Aorta (tissue), 5 donors: ENCODE measurements around the gene NFIA. TPM values are rescaled to one million over a fixed set of nuclear protein-coding genes. Genes with fewer than 3 reads are reported as not detected.

Source experiments
- ATAC-seq: fragments of 200-7000 bp; cut with Tn5 transposase; one replicate; pipeline ENCODE4 v1.9.1; 2022; ENCODE audit warnings: moderate library complexity; ENCODE audit not compliant: low FRiP score
- DNase-seq, 2 donors: peaks; one replicate each; pipeline ENCODE4 v3.0.0-alpha.2; 2020
- H3K27ac ChIP-seq, 2 donors: one replicate each; pipeline ENCODE4 v1.5.1; 2013; ENCODE audit warnings: low read length in 2 of 2, mild to moderate bottlenecking in 2 of 2, moderate library complexity in 2 of 2, control low read depth in 1 of 2, inconsistent platforms in 1 of 2, low read depth in 1 of 2
- H3K27me3 ChIP-seq, 2 donors: one replicate each; pipeline ENCODE4 v1.6.1; 2013; ENCODE audit warnings: control low read depth in 1 of 2, low read length in 1 of 2, mild to moderate bottlenecking in 1 of 2, moderate library complexity in 1 of 2; ENCODE audit not compliant: insufficient read depth in 2 of 2, control insufficient read depth in 1 of 2
- H3K36me3 ChIP-seq, 2 donors: one replicate each; pipeline ENCODE4 v1.6.1; 2013; ENCODE audit warnings: control low read depth in 1 of 2, low read length in 1 of 2, mild to moderate bottlenecking in 1 of 2; ENCODE audit not compliant: insufficient read depth in 2 of 2, control insufficient read depth in 1 of 2
- H3K4me1 ChIP-seq, 2 donors: one replicate each; pipeline ENCODE4 v1.6.1; 2013; ENCODE audit warnings: low read length in 2 of 2, control low read depth in 1 of 2, mild to moderate bottlenecking in 1 of 2, moderate library complexity in 1 of 2; ENCODE audit not compliant: insufficient read depth in 2 of 2, control insufficient read depth in 1 of 2
- H3K4me3 ChIP-seq, 2 donors: one replicate each; pipeline ENCODE4 v1.5.1; 2013; ENCODE audit warnings: low read length in 2 of 2, control low read depth in 1 of 2, mild to moderate bottlenecking in 1 of 2
- H3K9me3 ChIP-seq: one replicate; pipeline ENCODE4 v1.6.1; 2013; ENCODE audit warnings: mild to moderate bottlenecking, low read length; ENCODE audit not compliant: control insufficient read depth
- WGBS, 2 donors: extraction: QIAGEN DNeasy Blood & Tissue Kit; methylation state at CpG; one replicate each; pipeline ENCODE4 v1.1.7; 2013; 5-methylcytosine and 5-hydroxymethylcytosine counted together
- intact Hi-C, 2 donors: fragments of 100-400 bp; cut with DNase I; formaldehyde crosslinking; loops; one replicate each; pipeline versions ENCODE4 v1.14.2 to v1.15.0; 2022
- polyA plus RNA-seq, 2 donors: library from polyadenylated mRNA; stranded (reverse); fragments of 200-250 nt; gene quantifications; one replicate each; pipeline ENCODE4 v1.2.3, GENCODE V29; 2013
- total RNA-seq, 2 donors: library from RNA; stranded (reverse); fragmentation: NEBNext Ultra II Directional; extraction: Animal tissue kit (Norgen Biotek cat#: 25700); gene quantifications; one replicate each; pipeline ENCODE4 v1.2.1, GENCODE V29; 2021
- donor health status: healthy with polysubstance abuse.
- donor health status: Bipolar disorder and iron deficiency.
- donor health status: DM: no; HTN: no; CAD: no.
- donor health status: DM: no; HTN: no; CAD: no.
- donor health status: DM: yes; HTN: yes; CAD: no.

The NFIA gene
- total and polyA plus RNA-seq, 4 donors, result 15.3 to 221 (median 82.4) TPM

- Histone ChIP-seq H3K27ac (no peak overlapping the region), H3K4me1 (peaks cover 2 to 17% of the 10 kb centered on the region in 2 donors), H3K4me3 (no peak overlapping the region), H3K27me3 (no peaks in the 10 kb centered on the region), H3K36me3 (no peaks in the 10 kb centered on the region), H3K9me3 (no peaks in the 10 kb centered on the region)
- DNase-seq (no peak), ATAC-seq (no peak)
- 84 to 96% methylated on average over 5 of the region's 5 CpGs for WGBS, 2 donors
- intact Hi-C loops, result no loop called here
Measured at GRCh38 chr1:61327436-61327835, 245.1 kb downstream of the NFIA start.

GRCh38 chr1:61329556-61329955 is 247.2 kb downstream of the NFIA start:
- Histone ChIP-seq H3K4me3 (no peak overlapping the region), H3K9me3 (no peaks in the 10 kb centered on the region), H3K36me3 (peaks cover 0 to 2% of the 10 kb centered on the region in 2 donors), H3K27me3 (no peaks in the 10 kb centered on the region), H3K27ac (no peak overlapping the region), H3K4me1 (peaks cover 3 to 9% of the 10 kb centered on the region in 2 donors)
- intact Hi-C loops, result no loop called here
- WGBS, 2 donors, result 89 to 96% methylated on average over 4 of the region's 4 CpGs
- ATAC-seq (no peak), DNase-seq (no peak)

GRCh38 chr1:61330018-61330417 is 247.7 kb downstream of the NFIA start:
- Histone ChIP-seq H3K9me3 (no peaks in the 10 kb centered on the region), H3K36me3 (peaks cover 0 to 2% of the 10 kb centered on the region in 2 donors), H3K4me1 (peaks cover 7 to 9% of the 10 kb centered on the region in 2 donors), H3K27me3 (no peaks in the 10 kb centered on the region), H3K27ac (no peak overlapping the region), H3K4me3 (no peak overlapping the region)
- intact Hi-C loops, result loop anchor here in 1 of 2 donors (10.0 kb wide), 1 partner anchor 125 kb away; no protein-coding TSS in a partner anchor
- DNase-seq (no peak), ATAC-seq (no peak)
- WGBS, 2 donors, result 81 to 88% methylated on average over 5 of the region's 5 CpGs

- no peak for DNase-seq
- H3K4me3 ChIP-seq, result no peak overlapping the region
- H3K4me1 ChIP-seq, result peaks cover 7 to 9% of the 10 kb centered on the region in 2 donors
- peaks cover 0 to 2% of the 10 kb centered on the region in 2 donors for H3K36me3 ChIP-seq
- WGBS, 2 donors, result 95 to 97% methylated on average over 2 of the region's 2 CpGs
- no peak for ATAC-seq
- intact Hi-C loops, result loop anchor here in 1 of 2 donors (10.0 kb wide), 1 partner anchor 126 kb away; no protein-coding TSS in a partner anchor
- no peaks in the 10 kb centered on the region for H3K27me3 ChIP-seq
- H3K27ac ChIP-seq, result no peak overlapping the region
- no peaks in the 10 kb centered on the region for H3K9me3 ChIP-seq
Measured at GRCh38 chr1:61330571-61330970, 248.2 kb downstream of the NFIA start.

- Histone ChIP-seq H3K27ac (no peak overlapping the region), H3K36me3 (peaks cover 0 to 2% of the 10 kb centered on the region in 2 donors), H3K4me3 (no peak overlapping the region), H3K9me3 (no peaks in the 10 kb centered on the region), H3K4me1 (peaks cover 4 to 6% of the 10 kb centered on the region in 2 donors), H3K27me3 (no peaks in the 10 kb centered on the region)
- DNase-seq (no peak), ATAC-seq (no peak)
- 33 to 43% methylated on average over 1 of the region's 1 CpG for WGBS, 2 donors
- intact Hi-C loops, result loop anchor here in 1 of 2 donors (10.0 kb wide), 1 partner anchor 127 kb away; no protein-coding TSS in a partner anchor
Measured at GRCh38 chr1:61332196-61332753, 249.9 kb downstream of the NFIA start.

- 94 to 95% methylated on average over 1 of the region's 1 CpG for WGBS, 2 donors
- peaks cover 0 to 2% of the 10 kb centered on the region in 2 donors for H3K36me3 ChIP-seq
- H3K4me3 ChIP-seq, result no peak overlapping the region
- DNase-seq, result no peak
- no peaks in the 10 kb centered on the region for H3K27me3 ChIP-seq
- no peak overlapping the region for H3K27ac ChIP-seq
- ATAC-seq, result no peak
- intact Hi-C loops, result loop anchor here in 1 of 2 donors (10.0 kb wide), 1 partner anchor 128 kb away; no protein-coding TSS in a partner anchor
- H3K4me1 ChIP-seq, result peaks cover 6% of the 10 kb centered on the region in 2 donors
- no peaks in the 10 kb centered on the region for H3K9me3 ChIP-seq
Measured at GRCh38 chr1:61332796-61333195, 250.4 kb downstream of the NFIA start.

GRCh38 chr1:61334718-61335589 is 252.6 kb downstream of the NFIA start:
- H3K27me3 ChIP-seq, result no peaks in the 10 kb centered on the region
- peak; percentile 62 to 78 for DNase-seq
- peak overlapping the region in 1 of 2 donors; percentile 55 for H3K27ac ChIP-seq
- WGBS, 2 donors, result 38 to 43% methylated on average over 14 of the region's 14 CpGs
- ATAC-seq, result no peak
- intact Hi-C loops, result loop anchor here (5.0 to 10.0 kb wide), 7 partner anchors 48 to 283 kb away; partner anchors contain the start of gene NFIA (in 2 of the 2)
- peaks cover 0 to 2% of the 10 kb centered on the region in 2 donors for H3K36me3 ChIP-seq
- peaks cover 6% of the 10 kb centered on the region in 2 donors for H3K4me1 ChIP-seq
- H3K4me3 ChIP-seq, result no peak overlapping the region
- H3K9me3 ChIP-seq, result no peaks in the 10 kb centered on the region

GRCh38 chr1:61337037-61337436 is 254.7 kb downstream of the NFIA start:
- peaks cover 6% of the 10 kb centered on the region in 2 donors for H3K4me1 ChIP-seq
- peak overlapping the region; percentile 94 to 99 for H3K27ac ChIP-seq
- intact Hi-C loops, result loop anchor here (5.0 to 10.0 kb wide), 7 partner anchors 50 to 285 kb away; partner anchors contain the start of gene NFIA (in 2 of the 2)
- ATAC-seq (no peak), DNase-seq (no peak)
- H3K27me3 ChIP-seq, result no peaks in the 10 kb centered on the region
- 17 to 25% methylated on average over 3 of the region's 3 CpGs for WGBS, 2 donors
- no peaks in the 10 kb centered on the region for H3K9me3 ChIP-seq
- H3K4me3 ChIP-seq, result no peak overlapping the region
- peaks cover 0 to 2% of the 10 kb centered on the region in 2 donors for H3K36me3 ChIP-seq
